HUES64 (cell line): Measurements from ENCODE around the gene TBX4.
"Not testable (repeated sequence)": the region's sequence is repeated elsewhere in the genome, so short reads cannot be mapped to it uniquely, and the experiment has no call there.

Experiments
- H3K27ac ChIP-seq: 2 replicates; pipeline ENCODE4 v1.7.0; 2013; ENCODE audit warnings: low read depth, low read length, inconsistent platforms
- H3K27me3 ChIP-seq: 2 replicates; pipeline ENCODE4 v1.6.1; 2013; ENCODE audit warnings: mild to moderate bottlenecking, low read length; ENCODE audit not compliant: insufficient read depth
- H3K36me3 ChIP-seq: 2 replicates; pipeline ENCODE4 v1.6.1; 2013; ENCODE audit warnings: mild to moderate bottlenecking, low read length; ENCODE audit not compliant: insufficient read depth
- H3K4me1 ChIP-seq: 2 replicates; pipeline ENCODE4 v1.6.1; 2013; ENCODE audit warnings: mild to moderate bottlenecking, low read length, moderate library complexity; ENCODE audit not compliant: insufficient read depth
- H3K4me3 ChIP-seq: 2 replicates; pipeline ENCODE4 v1.5.1; 2013; ENCODE audit warnings: mild to moderate bottlenecking, low read length, moderate library complexity
- H3K9ac ChIP-seq: 2 replicates; pipeline ENCODE4 v1.6.1; 2013; ENCODE audit warnings: mild to moderate bottlenecking, low read depth, low read length
- H3K9me3 ChIP-seq: 2 replicates; pipeline ENCODE4 v1.6.1; 2013; ENCODE audit warnings: low read depth, low read length; ENCODE audit not compliant: insufficient read depth
- WGBS: fragments of 150-250, 120-280 bp; methylation state at CpG from one replicate; pipeline ENCODE4 v1.1.7; 2013; ENCODE audit warnings: missing lambda C conversion rate; 5-methylcytosine and 5-hydroxymethylcytosine counted together

The TBX4 gene

GRCh38 chr17:61510991-61511390 is 58.8 kb downstream of the TBX4 start:
- WGBS: 92% methylated on average over 1 of the region's 2 CpGs
- no peaks in the 10 kb centered on the region for H3K27me3 ChIP-seq

GRCh38 chr17:61511480-61512182 is 59.4 kb downstream of the TBX4 start:
- Histone ChIP-seq H3K27ac (no peak overlapping the region), H3K4me3 (no peak overlapping the region), H3K9ac (no peak overlapping the region), H3K27me3 (no peaks in the 10 kb centered on the region), H3K36me3 (no peaks in the 10 kb centered on the region), H3K9me3 (no peaks in the 10 kb centered on the region), H3K4me1 (no peaks in the 10 kb centered on the region)
- WGBS: 90% methylated on average over 4 of the region's 4 CpGs

More at GRCh38 chr17:61510991-61511390, 58.8 kb downstream of the TBX4 start:
- no peak overlapping the region for H3K9ac ChIP-seq
- no peak overlapping the region for H3K4me3 ChIP-seq
- no peak overlapping the region for H3K27ac ChIP-seq
- no peaks in the 10 kb centered on the region for H3K36me3 ChIP-seq
- no peaks in the 10 kb centered on the region for H3K4me1 ChIP-seq
- H3K9me3 ChIP-seq: no peaks in the 10 kb centered on the region

- Histone ChIP-seq H3K9me3 (no peaks in the 10 kb centered on the region), H3K27me3 (no peaks in the 10 kb centered on the region), H3K4me3 (no peak overlapping the region), H3K36me3 (no peaks in the 10 kb centered on the region), H3K4me1 (no peaks in the 10 kb centered on the region), H3K9ac (no peak overlapping the region), H3K27ac (no peak overlapping the region)
- 94% methylated on average over 4 of the region's 4 CpGs for WGBS
These were observed 62.3 kb downstream of the TBX4 start for GRCh38 chr17:61514491-61514890.

- 89% methylated on average over 3 of the region's 3 CpGs for WGBS
- no peak overlapping the region for H3K27ac ChIP-seq
- no peaks in the 10 kb centered on the region for H3K27me3 ChIP-seq
- no peaks in the 10 kb centered on the region for H3K4me1 ChIP-seq
- no peak overlapping the region for H3K4me3 ChIP-seq
- H3K9ac ChIP-seq: no peak overlapping the region
- H3K36me3 ChIP-seq: no peaks in the 10 kb centered on the region
- H3K9me3 ChIP-seq: no peaks in the 10 kb centered on the region
These were observed 65.0 kb downstream of the TBX4 start for GRCh38 chr17:61517265-61517664.

- no peak overlapping the region for H3K9ac ChIP-seq
- 81% methylated on average over 3 of the region's 3 CpGs for WGBS
- no peaks in the 10 kb centered on the region for H3K9me3 ChIP-seq
- no peak overlapping the region for H3K27ac ChIP-seq
- no peaks in the 10 kb centered on the region for H3K4me1 ChIP-seq
- H3K36me3 ChIP-seq: no peaks in the 10 kb centered on the region
- no peaks in the 10 kb centered on the region for H3K27me3 ChIP-seq
- H3K4me3 ChIP-seq: no peak overlapping the region
These were observed 65.8 kb downstream of the TBX4 start for GRCh38 chr17:61517843-61518606.

GRCh38 chr17:61519139-61519538 is 66.9 kb downstream of the TBX4 start:
- Histone ChIP-seq H3K4me3 (no peak overlapping the region), H3K9me3 (no peaks in the 10 kb centered on the region), H3K36me3 (no peaks in the 10 kb centered on the region), H3K27ac (no peak overlapping the region), H3K27me3 (no peaks in the 10 kb centered on the region), H3K9ac (no peak overlapping the region), H3K4me1 (no peaks in the 10 kb centered on the region)
- WGBS: 89% methylated on average over 1 of the region's 1 CpG

GRCh38 chr17:61519754-61520440 is 67.7 kb downstream of the TBX4 start:
- WGBS: 82% methylated on average over 2 of the region's 3 CpGs
- no peaks in the 10 kb centered on the region for H3K36me3 ChIP-seq
- H3K4me1 ChIP-seq: no peaks in the 10 kb centered on the region
- H3K27me3 ChIP-seq: no peaks in the 10 kb centered on the region
- H3K9me3 ChIP-seq: no peaks in the 10 kb centered on the region
- no peak overlapping the region for H3K27ac ChIP-seq
- H3K9ac ChIP-seq: no peak overlapping the region
- H3K4me3 ChIP-seq: no peak overlapping the region

GRCh38 chr17:61520897-61521296 is 68.7 kb downstream of the TBX4 start:
- Histone ChIP-seq H3K27me3 (no peaks in the 10 kb centered on the region), H3K27ac (no peak overlapping the region), H3K9ac (no peak overlapping the region), H3K9me3 (no peaks in the 10 kb centered on the region), H3K4me1 (no peaks in the 10 kb centered on the region), H3K36me3 (no peaks in the 10 kb centered on the region), H3K4me3 (no peak overlapping the region)
- 72% methylated on average over 3 of the region's 3 CpGs for WGBS

- Histone ChIP-seq H3K4me1 (no peaks in the 10 kb centered on the region), H3K9me3 (no peaks in the 10 kb centered on the region), H3K36me3 (no peaks in the 10 kb centered on the region), H3K9ac (no peak overlapping the region), H3K4me3 (no peak overlapping the region), H3K27ac (no peak overlapping the region), H3K27me3 (no peaks in the 10 kb centered on the region)
- 89% methylated on average over 1 of the region's 1 CpG for WGBS
These were observed 69.9 kb downstream of the TBX4 start for GRCh38 chr17:61522088-61522487.

GRCh38 chr17:61524319-61524718 is 72.1 kb downstream of the TBX4 start:
- H3K27ac ChIP-seq: no peak overlapping the region
- WGBS: 89% methylated on average over 3 of the region's 3 CpGs
- H3K9ac ChIP-seq: no peak overlapping the region
- H3K36me3 ChIP-seq: no peaks in the 10 kb centered on the region
- no peaks in the 10 kb centered on the region for H3K27me3 ChIP-seq
- no peaks in the 10 kb centered on the region for H3K9me3 ChIP-seq
- H3K4me1 ChIP-seq: no peaks in the 10 kb centered on the region
- no peak overlapping the region for H3K4me3 ChIP-seq

GRCh38 chr17:61527441-61527840 is 75.2 kb downstream of the TBX4 start:
- not testable (repeated sequence) for H3K4me3 ChIP-seq, H3K9me3 ChIP-seq, H3K27me3 ChIP-seq, H3K27ac ChIP-seq, H3K36me3 ChIP-seq, H3K9ac ChIP-seq, H3K4me1 ChIP-seq
- WGBS: 83% methylated on average over 2 of the region's 2 CpGs
